Mononuclear cell (primary cell): Measurements from ENCODE around the gene TRAF3. TPM values are rescaled to one million over a fixed set of nuclear protein-coding genes. Genes with fewer than 3 reads are reported as not detected.

ENCODE experiments used
- H3K27me3 ChIP-seq: 2 replicates; pipeline ENCODE4 v1.6.0; 2011; ENCODE audit warnings: low read length, control low read depth; ENCODE audit not compliant: insufficient read depth
- H3K4me1 ChIP-seq: 2 replicates; pipeline ENCODE4 v1.5.1; 2011; ENCODE audit warnings: mild to moderate bottlenecking, low read length, control low read depth; ENCODE audit not compliant: insufficient read depth
- H3K4me3 ChIP-seq: 2 replicates; pipeline ENCODE4 v1.5.1; 2011; ENCODE audit warnings: mild to moderate bottlenecking, low read length, moderate library complexity
- H3K9me3 ChIP-seq: 2 replicates; pipeline ENCODE4 v1.5.1; 2011; ENCODE audit warnings: low read depth, mild to moderate bottlenecking, control low read depth, low read length
- total RNA-seq: library from RNA; depleted of rRNA; stranded (reverse); fragments of >200 nt; gene quantifications from one replicate; pipeline ENCODE4 v1.2.3, GENCODE V29; 2012

TRAF3 gene
- total RNA-seq, 1 donor: 42.4 TPM

DNA sequence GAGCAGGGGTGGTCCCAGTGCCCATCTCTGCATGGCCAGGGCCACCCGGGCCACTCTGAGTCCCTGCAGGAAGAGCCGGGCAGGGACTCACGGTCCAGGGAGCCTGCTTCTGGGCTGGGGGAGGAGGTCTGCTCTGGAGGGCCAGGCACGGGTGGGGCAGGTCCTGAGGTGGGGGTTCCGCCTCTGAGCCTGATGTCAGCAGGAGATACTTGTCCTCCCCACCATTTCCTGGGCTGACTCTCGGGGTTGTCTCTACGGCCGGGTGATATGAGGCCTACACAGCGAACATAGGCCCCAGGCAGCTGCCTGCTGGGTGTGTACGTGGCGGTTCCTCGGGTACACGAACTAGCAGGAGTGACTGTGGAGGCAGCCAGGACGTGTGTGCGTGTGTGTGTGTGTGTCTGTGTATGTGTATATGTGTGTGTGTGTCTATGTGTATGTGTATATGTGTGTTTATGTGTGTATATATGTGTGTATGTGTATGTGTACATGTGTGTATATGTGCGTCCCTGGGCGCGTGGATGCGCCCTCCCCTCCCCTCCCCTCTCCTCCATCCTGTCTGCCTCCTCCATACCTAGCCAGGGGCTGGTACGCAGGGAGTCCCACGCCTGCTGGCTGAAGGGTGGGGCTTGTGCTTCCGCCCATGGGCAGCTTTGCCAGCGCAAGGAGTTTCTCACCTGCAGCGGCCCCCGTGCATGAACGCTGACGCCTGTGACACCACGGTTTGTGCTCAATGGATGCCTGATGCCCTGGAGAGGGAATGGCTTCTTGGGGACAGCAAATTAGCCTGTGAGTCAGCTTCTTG lies 30.4 kb upstream of the TRAF3 start:
- Histone ChIP-seq H3K27me3 (no peaks in the 10 kb centered on the region), H3K9me3 (no peaks in the 10 kb centered on the region), H3K4me1 (no peaks in the 10 kb centered on the region), H3K4me3 (no peak overlapping the region)

DNA sequence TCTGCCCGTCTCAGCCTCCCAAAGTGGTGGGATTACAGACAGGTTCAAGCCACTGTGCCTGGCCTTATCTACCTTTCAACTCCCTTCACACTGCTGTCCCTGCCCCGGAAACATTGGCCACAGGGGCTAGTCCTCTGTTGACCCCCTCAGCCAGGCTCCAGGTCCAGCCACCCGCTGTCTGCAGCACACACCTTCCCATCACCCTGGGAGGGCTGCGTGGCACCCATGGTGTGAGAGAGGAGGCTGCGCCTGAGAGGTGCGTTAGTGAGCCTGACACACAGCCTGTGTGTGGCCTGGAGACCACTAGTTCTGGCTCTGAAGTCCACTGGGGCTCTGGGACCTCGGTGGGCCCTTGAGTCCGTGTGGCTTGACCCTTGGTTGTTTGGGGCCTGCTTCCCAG lies 28.4 kb upstream of the TRAF3 start:
- Histone ChIP-seq H3K4me3 (no peak overlapping the region), H3K4me1 (no peaks in the 10 kb centered on the region), H3K9me3 (no peaks in the 10 kb centered on the region), H3K27me3 (no peaks in the 10 kb centered on the region)

DNA sequence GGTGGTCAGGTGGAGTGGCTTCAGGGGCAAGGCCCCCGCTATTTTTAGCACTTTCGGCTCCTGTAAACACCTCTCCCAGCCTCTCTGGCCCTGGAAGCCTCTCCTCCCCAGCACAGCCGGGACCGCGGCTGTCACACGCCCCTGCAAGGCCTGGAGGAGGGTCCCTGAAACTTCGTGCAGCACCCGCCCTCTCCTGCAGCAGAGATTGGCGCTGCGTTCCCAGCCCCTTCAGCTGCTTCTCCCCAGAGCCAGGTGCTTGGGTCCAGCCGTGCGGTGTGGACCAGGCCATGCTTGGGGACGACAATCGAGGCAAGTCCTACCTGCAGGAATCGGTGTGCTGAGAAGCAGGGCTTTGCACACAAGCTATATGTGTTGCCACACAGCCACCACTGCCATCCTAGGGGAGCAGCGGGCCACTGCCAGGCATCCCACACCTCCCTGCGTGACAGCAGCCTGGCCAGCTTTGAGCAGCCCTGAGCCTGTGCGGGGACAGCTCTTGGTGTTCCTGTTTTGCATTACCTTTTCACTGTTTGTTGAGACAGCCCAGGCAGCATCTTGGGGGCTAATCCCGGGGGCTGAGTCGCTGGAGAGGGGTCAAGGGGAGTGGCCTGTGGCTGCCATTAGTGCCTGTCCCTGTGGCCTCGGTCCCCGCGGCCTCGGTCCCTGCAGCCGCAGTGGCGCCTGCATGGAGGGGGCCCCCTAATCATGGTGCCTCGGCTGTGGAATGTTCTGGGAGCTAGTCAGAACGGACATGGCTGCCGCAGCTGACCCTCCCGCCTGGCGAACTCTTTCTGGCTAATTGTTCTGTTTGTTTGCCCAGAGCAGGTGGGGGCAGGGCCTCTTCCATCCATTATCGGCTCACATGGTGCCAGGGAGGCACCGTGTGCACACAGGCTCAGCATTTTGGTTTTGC lies 27.6 kb upstream of the TRAF3 start:
- H3K27me3 ChIP-seq: no peaks in the 10 kb centered on the region
- H3K9me3 ChIP-seq: no peaks in the 10 kb centered on the region
- no peak overlapping the region for H3K4me3 ChIP-seq
- no peaks in the 10 kb centered on the region for H3K4me1 ChIP-seq

DNA sequence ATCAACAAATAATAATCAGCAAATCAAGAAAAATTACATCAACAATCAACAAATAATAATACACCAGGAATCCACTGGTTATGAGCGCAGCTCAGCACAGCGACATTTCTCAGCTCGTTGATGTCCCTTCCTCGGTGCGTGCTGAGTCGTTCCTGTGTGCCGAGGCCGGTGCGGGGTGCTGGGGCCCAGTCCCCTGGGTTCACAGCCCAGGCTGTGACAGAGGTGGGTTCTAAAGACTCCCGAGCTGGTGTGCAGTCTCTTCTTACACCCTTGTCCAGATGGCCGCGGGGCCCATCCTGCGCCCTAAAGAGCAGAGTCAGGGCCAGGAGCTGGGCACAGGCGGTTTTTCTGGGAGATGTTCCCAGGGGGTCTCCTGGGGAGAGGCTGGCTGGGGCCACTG lies 26.9 kb upstream of the TRAF3 start:
- H3K4me3 ChIP-seq: no peak overlapping the region
- no peaks in the 10 kb centered on the region for H3K27me3 ChIP-seq
- H3K4me1 ChIP-seq: no peaks in the 10 kb centered on the region
- H3K9me3 ChIP-seq: no peaks in the 10 kb centered on the region

DNA sequence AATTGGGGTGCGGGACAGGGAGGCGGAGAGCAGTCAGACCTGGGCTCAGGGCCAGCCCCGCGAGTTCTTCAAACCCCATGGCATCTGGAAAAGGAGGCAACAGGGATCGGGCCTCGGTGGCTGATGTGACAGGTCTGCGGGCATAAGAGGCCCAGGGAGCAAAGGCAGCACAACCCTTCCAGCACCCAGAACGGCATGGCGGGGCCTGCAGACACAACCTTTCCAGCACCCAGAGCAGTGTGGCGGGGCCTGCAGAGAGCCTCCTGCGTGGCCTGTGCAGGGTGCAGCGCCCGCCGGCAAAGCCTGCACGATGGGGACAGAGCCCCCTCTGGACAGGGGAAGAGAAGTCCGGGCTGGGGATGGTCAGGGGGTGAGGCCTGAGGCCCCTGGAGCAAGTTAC lies 26.2 kb upstream of the TRAF3 start:
- H3K4me3 ChIP-seq: no peak overlapping the region
- no peaks in the 10 kb centered on the region for H3K27me3 ChIP-seq
- no peaks in the 10 kb centered on the region for H3K9me3 ChIP-seq
- no peaks in the 10 kb centered on the region for H3K4me1 ChIP-seq

DNA sequence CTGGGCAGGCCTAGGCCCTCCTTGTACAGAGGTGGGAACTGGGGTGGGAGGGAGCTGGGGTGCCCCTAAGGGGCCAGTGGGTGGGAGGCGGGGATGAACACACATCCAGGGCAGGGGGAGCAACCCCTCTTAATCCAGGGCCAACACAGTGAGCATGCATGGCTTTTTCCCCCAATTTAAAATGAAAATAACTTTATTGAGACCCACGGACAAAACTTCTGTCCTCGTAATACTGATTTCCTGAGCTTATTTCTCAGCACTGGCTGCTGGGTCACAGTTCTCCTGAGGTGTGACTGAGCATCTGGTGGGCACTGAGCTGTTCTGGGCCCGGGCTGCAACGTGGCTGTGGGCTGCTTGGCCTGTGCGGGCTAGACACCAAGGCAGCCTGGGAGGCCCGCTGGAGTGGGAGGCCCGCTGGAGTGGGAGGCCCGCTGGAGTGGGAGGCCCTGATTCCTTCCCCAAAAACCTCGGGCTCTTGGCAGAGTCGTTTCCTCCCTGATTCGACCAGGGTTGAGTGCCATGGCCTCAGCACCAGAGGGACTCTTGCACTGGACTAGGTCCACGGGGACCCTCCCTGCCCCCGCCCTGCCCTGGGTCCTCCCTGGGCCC lies 24.9 kb upstream of the TRAF3 start:
- H3K4me1 ChIP-seq: no peaks in the 10 kb centered on the region
- H3K9me3 ChIP-seq: no peaks in the 10 kb centered on the region
- H3K27me3 ChIP-seq: no peaks in the 10 kb centered on the region
- H3K4me3 ChIP-seq: no peak overlapping the region

DNA sequence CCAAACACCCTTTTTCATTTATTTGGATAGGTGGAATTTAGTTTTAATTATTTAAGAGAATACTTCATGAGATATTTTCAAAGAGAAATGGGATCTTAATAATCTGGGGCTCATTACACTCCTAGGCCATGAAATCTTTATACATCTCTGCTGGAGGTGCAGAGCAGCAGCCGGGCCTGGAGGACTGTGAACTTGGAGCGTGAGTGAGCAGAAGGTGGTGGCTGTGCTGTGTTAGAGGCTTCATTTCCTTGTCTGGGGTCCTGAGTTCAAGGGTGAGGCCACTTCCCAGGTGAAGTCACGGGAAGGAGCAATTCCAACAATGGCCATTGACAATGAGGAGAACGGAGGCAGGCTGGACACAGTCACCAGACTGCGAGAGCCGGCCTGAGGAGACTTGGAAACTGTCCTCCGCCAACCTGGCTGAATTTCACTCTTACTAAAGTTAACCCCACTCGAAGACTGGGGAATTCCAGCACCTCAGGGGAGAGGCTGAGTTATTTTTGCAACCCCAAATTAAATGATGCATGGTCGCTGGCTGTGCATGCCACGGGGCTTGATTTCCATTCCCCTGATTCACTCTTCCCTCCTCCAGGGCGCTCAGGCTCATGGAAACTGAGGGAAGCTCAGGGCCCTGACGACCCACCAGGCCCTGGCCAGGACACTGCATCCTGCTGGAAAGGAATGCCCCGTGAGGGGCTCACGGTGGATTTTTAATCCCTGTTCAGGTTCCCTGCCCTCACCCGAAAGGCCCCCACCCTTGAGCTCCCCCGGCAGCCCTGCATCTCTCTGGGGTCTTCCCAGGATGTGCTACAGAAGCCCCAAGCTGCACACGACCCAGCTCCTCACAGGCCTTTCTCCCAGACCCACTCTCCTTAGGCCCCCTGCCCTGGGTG lies 22.6 kb upstream of the TRAF3 start:
- Histone ChIP-seq H3K4me3 (no peak overlapping the region), H3K4me1 (no peaks in the 10 kb centered on the region), H3K27me3 (no peaks in the 10 kb centered on the region), H3K9me3 (no peaks in the 10 kb centered on the region)

DNA sequence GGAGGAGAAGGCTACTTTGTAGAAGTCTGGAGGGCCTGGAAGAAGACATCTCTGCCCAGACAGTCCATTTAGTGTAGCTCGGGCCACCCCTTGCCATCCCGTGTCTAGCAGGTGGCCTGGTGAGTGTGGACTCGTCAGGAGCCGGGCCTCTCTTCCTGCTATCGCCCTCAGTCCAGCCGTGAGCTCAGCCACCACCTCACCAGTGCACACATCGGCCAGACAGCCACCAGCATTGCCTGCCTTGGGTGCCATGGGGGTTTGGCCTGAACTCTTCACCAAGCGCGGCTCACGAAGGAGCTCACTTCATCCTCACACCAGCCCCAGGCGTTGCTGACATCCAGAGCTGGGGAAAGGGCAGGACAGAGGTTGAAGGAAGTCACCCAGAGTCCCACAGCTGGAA lies 19.6 kb upstream of the TRAF3 start:
- Histone ChIP-seq H3K4me3 (no peak overlapping the region), H3K27me3 (no peaks in the 10 kb centered on the region), H3K9me3 (no peaks in the 10 kb centered on the region), H3K4me1 (no peaks in the 10 kb centered on the region)

DNA sequence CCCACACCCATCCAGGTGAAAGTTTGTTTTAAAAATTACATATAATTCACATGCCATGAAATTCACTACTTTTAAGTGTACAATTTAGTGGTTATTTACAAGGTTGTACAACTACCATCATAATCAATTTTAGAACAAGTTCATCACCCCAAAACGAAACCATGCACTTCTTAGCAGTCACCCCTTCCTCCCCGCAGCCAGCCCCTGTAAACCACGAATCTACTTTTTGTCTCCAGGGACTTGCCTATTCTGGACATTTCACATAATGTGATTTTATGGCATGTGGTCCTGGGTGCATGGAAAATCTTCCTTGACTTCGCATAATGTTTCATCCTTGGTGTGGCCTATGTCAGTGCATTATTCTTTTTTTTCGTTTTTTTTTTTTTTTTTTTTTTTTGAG lies 19.2 kb upstream of the TRAF3 start:
- Histone ChIP-seq H3K27me3 (no peaks in the 10 kb centered on the region), H3K9me3 (no peaks in the 10 kb centered on the region), H3K4me3 (no peak overlapping the region), H3K4me1 (no peaks in the 10 kb centered on the region)

DNA sequence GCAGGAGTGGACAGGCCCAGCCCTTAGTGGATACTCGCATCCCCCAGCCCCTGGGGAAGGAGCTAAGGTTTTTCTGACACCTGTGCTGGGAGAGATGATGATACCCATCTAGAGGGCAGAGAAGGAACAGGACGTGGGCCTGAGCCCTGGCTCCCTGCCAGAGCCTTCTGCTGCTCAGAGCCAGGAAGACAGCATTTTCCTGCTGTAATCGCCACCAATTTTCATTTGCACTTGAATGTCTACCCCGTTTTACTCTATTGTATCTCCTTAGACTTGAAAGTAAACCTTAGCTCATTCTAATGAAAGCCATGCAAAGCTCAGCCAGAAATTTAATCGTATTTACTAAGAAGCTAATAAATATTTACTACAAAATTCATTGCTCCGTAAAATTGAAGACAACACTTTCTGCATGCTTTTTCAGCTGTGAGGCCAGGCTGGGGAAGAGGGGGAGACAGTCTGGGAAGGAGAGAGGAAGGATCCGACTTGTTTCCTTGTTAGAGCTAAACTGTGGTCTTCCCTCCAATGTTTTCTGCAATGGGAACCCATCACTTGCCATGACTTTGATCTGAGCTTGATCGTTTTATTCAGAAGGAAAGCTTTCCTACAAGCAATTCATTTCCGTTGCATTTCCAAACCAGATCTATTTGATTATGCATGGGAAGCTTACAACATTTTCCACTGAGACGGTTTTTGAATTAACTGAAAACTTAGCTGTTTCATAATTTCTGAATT lies 17.6 kb upstream of the TRAF3 start:
- Histone ChIP-seq H3K9me3 (no peaks in the 10 kb centered on the region), H3K27me3 (no peaks in the 10 kb centered on the region), H3K4me3 (no peak overlapping the region), H3K4me1 (no peaks in the 10 kb centered on the region)

DNA sequence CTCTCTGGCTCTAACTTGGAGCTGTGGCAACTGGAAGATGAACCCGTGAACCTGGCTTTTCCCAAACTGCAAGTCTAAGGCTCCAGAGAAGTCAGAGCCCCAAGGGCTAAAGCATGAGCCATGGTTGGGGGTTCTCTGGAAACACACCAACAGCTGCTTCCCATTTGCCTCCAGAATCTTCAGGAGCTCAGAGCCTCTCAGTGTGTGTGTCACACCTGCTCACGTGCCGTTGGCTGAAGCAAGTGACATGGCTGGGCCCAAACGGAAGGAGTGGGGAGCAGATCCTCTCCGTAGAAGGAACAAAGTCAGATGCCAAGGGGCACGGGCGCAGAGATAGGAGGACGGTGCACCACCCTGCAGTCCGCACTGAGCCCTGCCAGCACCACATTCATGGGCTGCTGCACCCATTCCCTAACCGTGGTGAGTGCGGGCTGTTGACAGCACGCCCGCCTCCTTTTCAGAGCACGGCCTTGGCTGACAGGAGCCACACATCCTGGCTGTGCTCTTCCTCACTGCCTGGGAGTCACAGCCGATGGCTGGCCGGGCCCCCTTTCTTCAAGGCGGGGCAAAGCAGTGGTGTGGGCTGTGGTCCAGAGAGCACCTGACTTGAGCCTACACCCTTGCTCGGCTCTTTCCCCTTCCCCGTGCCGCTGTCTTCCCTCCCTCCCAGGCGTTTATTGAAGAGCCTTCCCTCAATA lies 16.6 kb upstream of the TRAF3 start:
- no peaks in the 10 kb centered on the region for H3K27me3 ChIP-seq
- no peak overlapping the region for H3K4me3 ChIP-seq
- H3K4me1 ChIP-seq: no peaks in the 10 kb centered on the region
- no peaks in the 10 kb centered on the region for H3K9me3 ChIP-seq

DNA sequence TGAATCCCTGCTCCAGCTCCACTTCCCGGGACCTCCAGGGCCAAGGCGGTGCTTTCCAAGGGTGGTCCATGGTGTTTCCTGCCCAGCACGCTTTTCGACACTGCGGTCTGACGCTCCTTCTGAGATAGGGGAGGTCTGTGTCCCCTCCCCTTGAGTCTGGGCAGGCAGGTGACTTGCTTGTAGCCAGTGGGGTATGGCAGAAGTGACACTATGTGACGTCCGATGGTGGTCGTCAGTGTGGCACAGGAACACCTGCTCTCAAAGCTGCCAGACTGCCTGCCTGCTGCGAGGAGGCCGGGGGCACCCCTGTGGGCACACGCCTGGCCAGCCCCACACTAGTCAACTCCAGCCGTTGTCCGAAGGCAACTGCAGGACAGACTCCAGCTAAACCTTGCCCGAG lies 16.0 kb upstream of the TRAF3 start:
- Histone ChIP-seq H3K4me3 (no peak overlapping the region), H3K27me3 (no peaks in the 10 kb centered on the region), H3K9me3 (no peaks in the 10 kb centered on the region), H3K4me1 (no peaks in the 10 kb centered on the region)

DNA sequence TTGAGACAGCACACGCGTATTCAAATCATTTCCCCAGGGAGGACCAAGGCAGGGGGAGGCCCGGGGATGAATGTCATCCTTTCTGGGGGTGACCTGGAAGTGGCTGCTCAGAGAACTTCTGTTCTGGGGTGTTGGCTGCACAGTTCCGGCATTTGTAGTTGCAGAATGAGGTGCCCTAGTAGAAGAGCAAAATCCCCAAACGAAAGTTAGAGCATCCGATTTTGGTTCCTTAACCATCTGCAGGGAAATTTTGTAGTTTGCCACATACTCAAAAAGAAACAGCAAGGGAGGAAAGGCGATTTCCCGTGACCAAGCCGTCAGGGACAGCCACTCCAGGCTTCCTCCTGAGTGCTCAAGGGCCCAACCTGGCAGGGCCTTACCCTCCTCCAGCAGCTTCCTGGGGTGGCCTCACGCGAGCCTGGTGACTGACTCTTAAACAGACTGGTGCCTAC lies 13.0 kb upstream of the TRAF3 start:
- H3K27me3 ChIP-seq: no peaks in the 10 kb centered on the region
- peaks cover 19% of the 10 kb centered on the region for H3K4me1 ChIP-seq
- no peaks in the 10 kb centered on the region for H3K9me3 ChIP-seq
- no peak overlapping the region for H3K4me3 ChIP-seq
